ENCODE measurements around the gene CDH4.

CDH4 gene

DNA sequence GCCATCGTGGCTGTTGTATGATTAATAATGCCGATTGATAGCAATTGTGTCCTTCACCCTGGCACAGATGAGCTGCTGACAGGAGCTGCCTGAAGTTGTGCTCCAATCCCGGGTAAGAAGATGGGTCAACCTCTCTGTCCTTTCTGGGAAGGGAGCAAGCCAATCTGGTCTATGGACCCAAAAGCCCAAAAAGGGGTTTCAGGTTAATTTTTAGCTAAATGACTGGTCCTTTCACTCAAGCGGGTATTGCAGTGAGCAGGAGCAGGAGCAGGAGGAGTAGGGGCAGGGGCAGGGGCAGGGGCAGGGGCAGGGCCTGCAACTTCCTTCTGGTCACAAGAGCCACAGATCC, 648.9 kb downstream of the CDH4 start:
- H3K27ac ChIP-seq, result no peak overlapping the region
- no peak for TF ChIP-seq ZFX (IDR thresholded peaks at IDR 0.05)
- TF ChIP-seq, protein P1, sequence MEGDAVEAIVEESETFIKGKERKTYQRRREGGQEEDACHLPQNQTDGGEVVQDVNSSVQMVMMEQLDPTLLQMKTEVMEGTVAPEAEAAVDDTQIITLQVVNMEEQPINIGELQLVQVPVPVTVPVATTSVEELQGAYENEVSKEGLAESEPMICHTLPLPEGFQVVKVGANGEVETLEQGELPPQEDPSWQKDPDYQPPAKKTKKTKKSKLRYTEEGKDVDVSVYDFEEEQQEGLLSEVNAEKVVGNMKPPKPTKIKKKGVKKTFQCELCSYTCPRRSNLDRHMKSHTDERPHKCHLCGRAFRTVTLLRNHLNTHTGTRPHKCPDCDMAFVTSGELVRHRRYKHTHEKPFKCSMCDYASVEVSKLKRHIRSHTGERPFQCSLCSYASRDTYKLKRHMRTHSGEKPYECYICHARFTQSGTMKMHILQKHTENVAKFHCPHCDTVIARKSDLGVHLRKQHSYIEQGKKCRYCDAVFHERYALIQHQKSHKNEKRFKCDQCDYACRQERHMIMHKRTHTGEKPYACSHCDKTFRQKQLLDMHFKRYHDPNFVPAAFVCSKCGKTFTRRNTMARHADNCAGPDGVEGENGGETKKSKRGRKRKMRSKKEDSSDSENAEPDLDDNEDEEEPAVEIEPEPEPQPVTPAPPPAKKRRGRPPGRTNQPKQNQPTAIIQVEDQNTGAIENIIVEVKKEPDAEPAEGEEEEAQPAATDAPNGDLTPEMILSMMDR (conservative IDR thresholded peaks at IDR 0.05), result no peak

DNA sequence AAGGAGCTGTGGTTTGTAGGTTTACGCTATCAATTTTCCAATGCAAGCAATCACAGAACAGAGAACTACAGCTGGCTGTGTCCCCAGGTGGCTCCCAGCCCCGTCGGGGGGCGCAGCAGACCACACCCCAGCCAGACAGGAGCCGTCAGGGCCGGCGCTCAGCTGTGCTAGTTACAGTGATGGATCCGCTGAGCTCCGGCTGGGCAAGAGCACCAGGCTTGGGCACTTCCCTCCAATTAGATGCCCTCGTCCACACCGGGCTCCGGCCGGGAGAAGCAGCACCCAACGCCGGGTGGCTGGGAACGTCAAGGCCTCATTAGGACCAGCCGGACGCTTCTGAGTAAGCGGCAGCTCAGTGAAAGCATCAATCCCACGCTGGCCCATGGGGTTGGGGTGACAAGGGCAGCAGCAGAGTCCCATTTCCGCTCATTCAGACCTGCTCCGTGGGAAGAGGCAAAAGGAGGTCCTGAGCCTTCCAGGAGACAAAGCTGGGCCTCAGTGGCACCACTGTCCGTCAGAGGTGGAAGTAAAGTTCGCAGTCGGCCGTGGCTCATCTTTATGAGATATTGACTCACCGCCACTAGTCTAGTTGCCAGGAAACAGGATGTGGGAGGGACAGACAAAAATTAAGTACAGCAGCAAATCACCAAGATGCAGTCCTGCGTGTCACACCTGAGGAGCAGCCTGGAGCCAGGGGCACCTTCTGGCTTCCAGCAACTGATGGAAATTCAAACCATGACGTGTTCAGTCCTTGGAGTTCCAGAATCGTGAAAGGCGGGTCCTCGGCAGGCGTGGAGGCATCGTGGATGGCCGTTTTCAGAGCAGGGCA, 649.5 kb downstream of the CDH4 start:
- H3K27ac ChIP-seq, result no peak overlapping the region; the same call in 1 of the 2 replicates
- TF ChIP-seq, protein P1 (conservative IDR thresholded peaks at IDR 0.05), result no peak
- TF ChIP-seq ZFX (IDR thresholded peaks at IDR 0.05), result no peak

DNA sequence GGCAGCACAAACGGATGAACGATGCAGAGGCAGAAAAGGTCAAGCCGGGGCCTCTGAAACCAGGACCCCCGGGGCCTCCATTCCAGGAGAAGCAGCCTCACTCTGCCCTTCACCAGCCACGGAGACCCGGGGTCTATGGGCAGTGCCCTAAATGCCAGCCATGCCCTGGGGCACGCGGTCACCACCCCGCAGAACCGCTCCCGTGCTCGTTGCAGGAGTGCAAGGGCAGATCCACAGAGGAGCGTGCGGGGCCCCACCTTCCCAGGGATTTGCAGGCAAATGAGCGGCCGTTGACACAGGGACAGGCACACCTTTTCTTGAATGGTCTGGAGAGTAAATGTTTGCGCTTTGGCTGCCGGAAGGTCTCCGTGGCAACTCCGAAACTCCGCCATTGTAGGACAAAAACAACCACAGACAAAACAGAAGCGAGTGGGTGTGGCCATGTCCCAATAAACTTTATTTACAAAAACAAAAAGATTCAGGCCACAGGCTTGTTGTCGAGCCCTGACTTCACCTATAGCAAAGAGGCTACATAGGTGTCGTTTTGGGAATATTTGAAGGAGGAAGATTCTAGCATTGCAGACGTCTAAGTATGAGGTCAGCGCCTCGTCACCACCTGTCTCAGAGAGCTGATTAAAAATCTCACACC, 650.3 kb downstream of the CDH4 start:
- TF ChIP-seq ZFX (IDR thresholded peaks at IDR 0.05), result no peak
- TF ChIP-seq, protein P1 (conservative IDR thresholded peaks at IDR 0.05), result no peak

DNA sequence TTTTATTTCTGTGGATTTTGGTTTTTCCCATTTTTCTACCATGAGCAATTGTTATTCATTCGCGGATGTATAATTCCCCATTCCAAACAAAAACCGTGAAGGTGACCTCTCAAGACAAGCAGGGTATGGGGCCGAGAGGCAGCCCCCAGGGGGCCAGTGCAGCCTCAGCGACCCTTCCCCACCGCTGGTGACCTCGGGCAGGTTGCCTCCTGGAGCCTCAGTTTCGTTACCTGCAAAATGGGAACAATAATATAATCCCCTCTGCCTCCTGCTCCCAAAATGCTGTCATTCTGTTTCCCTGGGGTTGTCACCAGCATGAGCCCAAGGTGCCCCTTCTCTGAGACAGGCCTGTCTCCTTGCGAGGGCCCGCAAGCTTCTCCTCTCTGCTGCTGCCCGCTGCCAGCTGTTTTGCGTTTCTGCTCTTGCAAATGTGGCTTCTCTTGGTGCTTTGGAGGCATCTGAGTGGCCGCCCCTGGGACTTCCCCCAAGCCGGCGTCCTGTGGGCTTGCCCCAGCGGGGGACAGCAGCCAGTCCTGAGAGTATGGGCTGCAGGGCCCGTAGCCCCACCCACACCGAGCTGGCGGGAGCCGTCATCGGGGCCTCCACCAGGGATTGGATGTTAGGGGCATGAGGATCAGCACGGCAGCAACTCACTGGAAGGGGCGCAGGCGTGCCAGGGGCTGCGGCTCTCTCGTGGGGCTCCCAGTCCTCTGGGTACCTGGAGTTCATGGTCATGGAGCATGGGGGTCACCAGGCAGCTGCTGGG, 651.7 kb downstream of the CDH4 start:
- TF ChIP-seq, protein P1 (conservative IDR thresholded peaks at IDR 0.05), result no peak
- TF ChIP-seq ZFX (IDR thresholded peaks at IDR 0.05), result no peak

More for the DNA sequence above, 650.3 kb downstream of the CDH4 start:
- H3K27ac ChIP-seq, result no peak overlapping the region; the same call in 1 of the 2 replicates

DNA sequence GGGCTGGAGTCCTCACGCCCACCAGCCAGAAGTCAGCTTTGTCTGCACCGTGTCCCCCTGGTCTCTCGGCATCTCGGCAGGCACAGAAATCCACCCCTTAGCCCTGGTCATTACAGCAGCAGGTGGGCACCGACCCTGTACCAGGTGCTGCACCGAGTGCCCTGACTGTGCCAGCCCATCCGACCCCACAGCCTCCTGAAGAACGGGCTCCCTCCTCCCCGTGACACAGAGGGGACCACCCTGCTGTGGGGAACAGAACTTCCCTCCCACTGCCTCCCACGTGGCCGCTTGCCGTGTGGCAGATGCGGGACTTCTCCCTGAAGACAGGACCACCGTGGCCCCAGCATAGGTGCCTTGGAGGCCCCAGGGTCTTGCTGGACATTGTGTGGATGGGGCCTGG, 652.4 kb downstream of the CDH4 start:
- H3K27ac ChIP-seq, result no peak overlapping the region
- TF ChIP-seq, protein P1 (conservative IDR thresholded peaks at IDR 0.05), result no peak
- no peak for TF ChIP-seq ZFX (IDR thresholded peaks at IDR 0.05)

More for the DNA sequence above, 651.7 kb downstream of the CDH4 start:
- H3K27ac ChIP-seq, result no peak overlapping the region

DNA sequence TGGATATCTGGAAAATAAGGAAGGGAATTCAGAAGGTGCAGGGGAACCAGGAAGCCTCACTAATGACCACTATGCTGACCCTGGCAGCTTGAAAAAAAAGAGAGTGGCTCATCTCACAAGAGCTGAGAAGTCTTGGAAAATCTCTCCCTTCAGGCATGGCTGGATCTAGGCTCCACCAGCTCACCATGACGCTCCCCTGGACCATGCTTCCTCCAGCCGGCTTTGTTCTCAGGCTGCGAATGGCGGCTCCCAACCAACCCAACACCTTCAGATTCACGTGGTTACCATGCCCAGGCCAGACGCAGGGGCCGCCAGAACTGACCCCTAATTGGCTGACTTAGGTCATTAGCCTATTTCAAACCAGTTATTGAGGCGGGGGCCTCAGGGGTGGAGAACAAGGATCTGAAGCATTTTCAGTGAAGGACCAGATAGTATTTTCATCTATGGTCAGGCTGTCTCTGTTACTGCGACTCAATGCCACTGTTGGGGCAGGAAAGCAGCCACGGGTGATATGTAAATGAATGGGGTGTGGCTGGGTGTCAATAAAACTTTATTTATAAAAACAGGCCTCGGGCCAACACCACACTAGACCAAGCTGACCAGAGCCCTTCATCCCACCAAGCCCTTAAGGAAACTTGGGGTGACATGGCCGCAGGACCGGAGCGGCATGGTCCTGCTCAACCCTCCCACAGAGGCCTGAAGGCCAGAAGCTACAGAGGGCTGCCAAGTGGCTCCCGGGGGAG, 653.9 kb downstream of the CDH4 start:
- TF ChIP-seq, protein P1 (conservative IDR thresholded peaks at IDR 0.05), result no peak
- no peak for TF ChIP-seq ZFX (IDR thresholded peaks at IDR 0.05)
- H3K27ac ChIP-seq, result no peak overlapping the region

Data from C4-2B (cell line).